ENCODE measurements around the gene GIMAP7. TPM values are rescaled to one million over a fixed set of nuclear protein-coding genes. Genes with fewer than 3 reads are reported as not detected.

Gene GIMAP7
- total RNA-seq, 1 donor from 2014 or later = 104 TPM

- DNase-seq (ENCODE audit: low read depth in 2 of 2) = peak in 1 of 2 donors; percentile 9
These were observed 54.7 kb downstream of the GIMAP7 start for GRCh38 chr7:150569245-150569955.

Other genes with a start within 250 kb of the GIMAP7 start
- 2.2 and 5.8 TPM in 2 replicates for gene LRRC61, start 191.5 kb upstream of the GIMAP7 start, total RNA-seq
- gene ACTR3C, start 191.3 kb upstream of the GIMAP7 start, total RNA-seq = 2.6 and 8.3 TPM in 2 replicates
- 0.22 and 2.8 TPM in 2 replicates for gene RARRES2, start 173.2 kb upstream of the GIMAP7 start, total RNA-seq
- gene REPIN1, start 146.1 kb upstream of the GIMAP7 start, total RNA-seq = 41.9 and 44.0 TPM in 2 replicates
- gene ZNF775, start 135.5 kb upstream of the GIMAP7 start, total RNA-seq = 4.6 and 5.4 TPM in 2 replicates
- 88.7 and 137 TPM in 2 replicates for gene GIMAP8, start 64.2 kb upstream of the GIMAP7 start, total RNA-seq
- 166 and 197 TPM in 2 replicates for gene GIMAP4, start 52.5 kb downstream of the GIMAP7 start, total RNA-seq
- gene GIMAP6, start 117.5 kb downstream of the GIMAP7 start, total RNA-seq = 159 and 175 TPM in 2 replicates
- gene GIMAP2, start 170.8 kb downstream of the GIMAP7 start, total RNA-seq = 34.0 and 42.3 TPM in 2 replicates
- gene GIMAP1, start 201.7 kb downstream of the GIMAP7 start, total RNA-seq = 13.3 and 16.7 TPM in 2 replicates
- 187 and 435 TPM in 2 replicates for gene GIMAP5, start 222.5 kb downstream of the GIMAP7 start, total RNA-seq

Data from lung microvascular endothelial cell (primary cell).